GM23248 (cell line): ENCODE data around the gene ZMAT3. TPM values are rescaled to one million over a fixed set of nuclear protein-coding genes. Genes with fewer than 3 reads are reported as not detected.

Experiments
- DNase-seq: peaks from one replicate; pipeline ENCODE4 v3.0.0-alpha.2; 2015
- H2AFZ ChIP-seq: fragments of 200-600 bp; sonication (generic); 2 replicates; pipeline ENCODE4 v1.6.1; 2016; ENCODE audit warnings: antibody characterized with exemption
- H3F3A ChIP-seq: fragments of 200-600 bp; sonication (generic); 2 replicates; pipeline ENCODE4 v1.6.1; 2016; ENCODE audit warnings: mild to moderate bottlenecking, antibody characterized with exemption, mixed run types; ENCODE audit not compliant: insufficient read depth
- H3K27ac ChIP-seq: fragments of 200-600 bp; sonication (generic); 2 replicates; pipeline ENCODE4 v1.5.1; 2016; ENCODE audit warnings: mild to moderate bottlenecking
- H3K27me3 ChIP-seq: fragments of 200-600 bp; sonication (generic); replicated peaks from 2 replicates; pipeline ENCODE4 v1.6.1; 2016; ENCODE audit warnings: mild to moderate bottlenecking; ENCODE audit not compliant: insufficient read depth
- H3K36me3 ChIP-seq: fragments of 200-600 bp; sonication (generic); 2 replicates; pipeline ENCODE4 v1.6.1; 2016; ENCODE audit warnings: low read depth, mild to moderate bottlenecking
- H3K4me1 ChIP-seq: fragments of 200-600 bp; sonication (generic); 2 replicates; pipeline ENCODE4 v1.6.1; 2016; ENCODE audit warnings: mild to moderate bottlenecking; ENCODE audit not compliant: insufficient read depth
- H3K4me2 ChIP-seq: fragments of 200-600 bp; sonication (generic); one replicate; pipeline ENCODE4 v1.6.1; 2016; ENCODE audit warnings: mild to moderate bottlenecking; ENCODE audit not compliant: unreplicated experiment
- H3K4me3 ChIP-seq: fragments of 200-600 bp; sonication (generic); 2 replicates; pipeline ENCODE4 v1.5.1; 2016; ENCODE audit warnings: mild to moderate bottlenecking
- H3K79me2 ChIP-seq: fragments of 200-600 bp; sonication (generic); 2 replicates; pipeline ENCODE4 v1.6.1; 2016; ENCODE audit warnings: mild to moderate bottlenecking; ENCODE audit not compliant: insufficient read depth
- H3K9ac ChIP-seq: fragments of 200-600 bp; sonication (generic); 2 replicates; pipeline ENCODE4 v1.6.1; 2016; ENCODE audit warnings: mild to moderate bottlenecking
- H3K9me2 ChIP-seq: fragments of 200-600 bp; sonication (generic); 2 replicates; pipeline ENCODE4 v1.6.1; 2016; ENCODE audit warnings: mixed run types, mild to moderate bottlenecking, moderate library complexity; ENCODE audit not compliant: insufficient read depth
- H3K9me3 ChIP-seq: fragments of 200-600 bp; sonication (generic); one replicate; pipeline ENCODE4 v1.6.1; 2017; ENCODE audit warnings: low read depth
- H4K20me1 ChIP-seq: fragments of 200-600 bp; sonication (generic); 2 replicates; pipeline ENCODE4 v1.6.0; 2016; ENCODE audit not compliant: insufficient read depth
- EZH2 ChIP-seq: fragments of 200-600 bp; sonication (generic); IDR thresholded peaks from 2 replicates; pipeline ENCODE4 v1.6.1; 2018; ENCODE audit warnings: antibody characterized with exemption, mild to moderate bottlenecking; ENCODE audit not compliant: insufficient read depth, poor library complexity, severe bottlenecking
- EZH2phosphoT487 ChIP-seq: fragments of 200-600 bp; sonication (generic); IDR thresholded peaks from 2 replicates; pipeline ENCODE4 v1.6.1; 2018; ENCODE audit warnings: antibody characterized with exemption, moderate library complexity, mild to moderate bottlenecking, low read depth; ENCODE audit not compliant: insufficient read depth
- WGBS, 2 experiments: methylation state at CpG; one replicate each; pipeline ENCODE4 v1.1.6; 2015 to 2017; ENCODE audit warnings: low lambda C conversion rate in 2 of 2, low coverage in 1 of 2; ENCODE audit errors: missing lambda C conversion rate in 2 of 2; 5-methylcytosine and 5-hydroxymethylcytosine counted together
- in situ Hi-C: fragments of 300-500 bp; cut with MboI; formaldehyde crosslinking; loops from 2 replicates; pipeline ENCODE4 v1.15.0; 2020
- polyA plus RNA-seq: library from polyadenylated mRNA; unstranded; fragments of >200 nt; fragmentation: Nextera tagmentation; extraction: Ambion mirVana; gene quantifications from 2 replicates; pipeline ENCODE4 v1.2.1, GENCODE V29; 2016
- total RNA-seq: library from RNA; depleted of rRNA; stranded (reverse); fragments of >200 nt; shearing (Covaris generic); gene quantifications from 2 replicates; pipeline ENCODE4 v1.2.3, GENCODE V29; 2014

The ZMAT3 gene
- total and polyA plus RNA-seq, 2 experiments from 2014 or later, result 23.6 to 40.1 TPM

- WGBS, 2 experiments, result 61 to 66% methylated on average over 4 of the region's 4 CpGs
- H3K4me2 ChIP-seq, result no peak overlapping the region
Measured at GRCh38 chr3:179021119-179021903, 50.3 kb downstream of the ZMAT3 start.

DNA sequence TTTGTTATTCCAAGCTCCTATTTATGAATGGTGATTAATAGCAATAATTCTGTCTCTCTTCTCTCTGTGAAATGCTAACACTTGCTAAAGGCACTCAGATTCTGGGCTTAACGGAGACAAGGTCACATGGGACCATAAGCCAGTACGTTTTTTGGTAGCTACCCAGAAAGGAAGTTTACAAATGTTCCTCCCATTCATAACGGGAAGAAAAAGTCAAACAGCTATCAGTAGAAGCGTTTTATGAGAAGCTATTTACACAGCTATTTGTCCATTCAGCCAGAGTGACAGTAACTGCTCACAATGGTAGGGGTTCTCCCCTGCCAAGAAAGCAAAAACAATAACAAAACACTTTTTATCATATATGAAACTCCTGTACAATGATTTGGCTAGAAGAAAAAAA, 51.5 kb downstream of the ZMAT3 start:
- Histone ChIP-seq H3K27ac (no peak overlapping the region), H3K4me1 (peaks cover 12% of the 10 kb centered on the region; the same call in 1 of the 2 replicates), H4K20me1 (no peaks in the 10 kb centered on the region), H3K9ac (no peak overlapping the region), H2AFZ (no peak overlapping the region), H3K36me3 (peaks cover 29% of the 10 kb centered on the region), H3F3A (peaks cover 23% of the 10 kb centered on the region; the same call in 1 of the 2 replicates), H3K27me3 (no peaks in the 10 kb centered on the region), H3K4me3 (no peak overlapping the region), H3K4me2 (no peak overlapping the region), H3K9me2 (no peaks in the 10 kb centered on the region), H3K79me2 (peaks cover 29% of the 10 kb centered on the region), H3K9me3 (no peaks in the 10 kb centered on the region)
- 50 to 53% methylated on average over 4 of the region's 4 CpGs for WGBS, 2 experiments
- TF ChIP-seq EZH2 (no peak), EZH2phosphoT487 (no peak)
- DNase-seq, result peak; percentile 10
- in situ Hi-C loops, result no loop called here

More at GRCh38 chr3:179021119-179021903, 50.3 kb downstream of the ZMAT3 start:
- peaks cover 10% of the 10 kb centered on the region for H3K4me1 ChIP-seq
- H3K36me3 ChIP-seq, result peaks cover 27% of the 10 kb centered on the region
- in situ Hi-C loops, result no loop called here
- no peak overlapping the region for H3K27ac ChIP-seq
- no peaks in the 10 kb centered on the region for H3K9me2 ChIP-seq
- no peak overlapping the region for H3K9ac ChIP-seq
- DNase-seq, result no peak
- TF ChIP-seq EZH2phosphoT487 (no peak), EZH2 (no peak)
- no peaks in the 10 kb centered on the region for H3K27me3 ChIP-seq
- no peaks in the 10 kb centered on the region for H3K9me3 ChIP-seq
- no peaks in the 10 kb centered on the region for H4K20me1 ChIP-seq
- peaks cover 20% of the 10 kb centered on the region; the same call in 1 of the 2 replicates for H3F3A ChIP-seq
- H3K4me3 ChIP-seq, result no peak overlapping the region
- H3K79me2 ChIP-seq, result peaks cover 39% of the 10 kb centered on the region
- H2AFZ ChIP-seq, result no peak overlapping the region

DNA sequence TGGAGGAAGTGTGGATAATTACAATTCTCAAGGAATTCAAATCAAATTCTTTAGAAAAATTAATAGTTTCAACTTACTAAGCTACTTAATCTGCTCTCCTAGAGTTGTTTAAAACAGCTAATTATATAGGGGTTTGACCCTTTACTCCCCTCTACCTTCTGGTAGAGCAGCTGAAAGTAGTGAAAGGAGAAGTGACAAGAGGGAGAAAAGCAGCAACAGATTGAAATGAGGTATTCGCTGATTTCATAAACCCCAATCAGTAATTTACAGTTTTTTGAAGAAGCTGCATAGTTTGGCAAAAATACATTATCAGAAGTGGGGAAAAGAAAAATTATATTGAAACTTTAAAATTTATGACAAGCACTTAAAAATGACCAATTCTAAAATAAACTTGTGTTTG, 52.8 kb downstream of the ZMAT3 start:
- H2AFZ ChIP-seq, result no peak overlapping the region
- H3K4me1 ChIP-seq, result peaks cover 12% of the 10 kb centered on the region; the same call in 1 of the 2 replicates
- no peaks in the 10 kb centered on the region for H4K20me1 ChIP-seq
- H3K4me2 ChIP-seq, result no peak overlapping the region
- H3K27me3 ChIP-seq, result no peaks in the 10 kb centered on the region
- in situ Hi-C loops, result loop anchor here (5.0 kb wide), 1 partner anchor 298 kb away; no protein-coding TSS in a partner anchor
- no peak for DNase-seq
- no peak for TF ChIP-seq EZH2phosphoT487
- no peak for TF ChIP-seq EZH2
- peaks cover 24% of the 10 kb centered on the region for H3K79me2 ChIP-seq
- H3K27ac ChIP-seq, result no peak overlapping the region
- peaks cover 17% of the 10 kb centered on the region for H3K36me3 ChIP-seq
- no peak overlapping the region for H3K4me3 ChIP-seq
- H3K9ac ChIP-seq, result no peak overlapping the region
- no peaks in the 10 kb centered on the region for H3K9me3 ChIP-seq
- 100% methylated on average over 1 of the region's 1 CpG for WGBS, 2 experiments
- H3K9me2 ChIP-seq, result no peaks in the 10 kb centered on the region
- peaks cover 23% of the 10 kb centered on the region; the same call in 1 of the 2 replicates for H3F3A ChIP-seq

GRCh38 chr3:179016979-179017670, 54.5 kb downstream of the ZMAT3 start:
- no peak overlapping the region for H3K27ac ChIP-seq
- in situ Hi-C loops, result loop anchor here (5.0 kb wide), 1 partner anchor 300 kb away; no protein-coding TSS in a partner anchor
- peaks cover 18% of the 10 kb centered on the region for H3K79me2 ChIP-seq
- no peak overlapping the region for H3K4me3 ChIP-seq
- no peaks in the 10 kb centered on the region for H3K27me3 ChIP-seq
- no peak overlapping the region for H3K9ac ChIP-seq
- H3K4me2 ChIP-seq, result no peak overlapping the region
- H2AFZ ChIP-seq, result no peak overlapping the region
- no peaks in the 10 kb centered on the region for H4K20me1 ChIP-seq
- H3K9me3 ChIP-seq, result no peaks in the 10 kb centered on the region
- DNase-seq, result peak; percentile 14
- H3K9me2 ChIP-seq, result no peaks in the 10 kb centered on the region
- WGBS, 2 experiments, result 77 to 81% methylated on average over 9 of the region's 9 CpGs
- peaks cover 23% of the 10 kb centered on the region; the same call in 1 of the 2 replicates for H3F3A ChIP-seq
- no peak for TF ChIP-seq EZH2phosphoT487
- TF ChIP-seq EZH2, result no peak
- peaks cover 16% of the 10 kb centered on the region for H3K36me3 ChIP-seq
- H3K4me1 ChIP-seq, result peaks cover 12% of the 10 kb centered on the region; the same call in 1 of the 2 replicates
